Ascending aorta (tissue), 2 donors: ENCODE data around the gene BRAF. TPM values are rescaled to one million over a fixed set of nuclear protein-coding genes. Genes with fewer than 3 reads are reported as not detected.
"Not testable (repeated sequence)": the region's sequence is repeated elsewhere in the genome, so short reads cannot be mapped to it uniquely, and the experiment has no call there.

Experiments used
- DNase-seq, 2 donors: peaks; one replicate each; pipeline ENCODE4 v3.0.0-alpha.2; 2019; ENCODE audit warnings: low spot score in 2 of 2
- H3K27ac ChIP-seq, 2 donors: fragments of 200-600 bp; sonication (generic); one replicate each; pipeline ENCODE4 v1.5.1; 2016 to 2017; ENCODE audit warnings: mild to moderate bottlenecking in 1 of 2
- H3K27me3 ChIP-seq: fragments of 200-600 bp; sonication (generic); one replicate; pipeline ENCODE4 v1.5.1; 2017
- H3K36me3 ChIP-seq, 2 donors: fragments of 200-600 bp; sonication (generic); one replicate each; pipeline ENCODE4 v1.5.1; 2016
- H3K4me1 ChIP-seq, 2 donors: fragments of 200-600 bp; sonication (generic); one replicate each; pipeline ENCODE4 v1.5.1; 2016 to 2017; ENCODE audit warnings: mild to moderate bottlenecking in 1 of 2
- H3K4me3 ChIP-seq, 2 donors: fragments of 200-600 bp; sonication (generic); one replicate each; pipeline ENCODE4 v1.5.1; 2016 to 2017; ENCODE audit warnings: mild to moderate bottlenecking in 1 of 2
- H3K9me3 ChIP-seq, 2 donors: fragments of 200-600 bp; sonication (generic); one replicate each; pipeline ENCODE4 v1.5.1; 2016
- intact Hi-C: fragments of 100-400 bp; cut with DNase I; formaldehyde crosslinking; loops from one replicate; pipeline ENCODE4 v1.15.1; 2023
- total RNA-seq: library from RNA; depleted of rRNA; stranded (reverse); fragments of >200 nt; gene quantifications from one replicate; pipeline ENCODE4 v1.1.0, GENCODE V29; 2016
- TF ChIP-seq, protein P1 (sequence below), 3 experiments: fragments of 200-600 bp in 2 of 3; fragments of 450-650 bp in 1 of 3; sonication (generic) in 2 of 3; IDR thresholded peaks; one replicate each; pipeline ENCODE4 v1.5.1; 2016 to 2019; ENCODE audit warnings: antibody characterized with exemption in 3 of 3, mild to moderate bottlenecking in 1 of 3, moderate library complexity in 1 of 3

The BRAF gene
- total RNA-seq, 1 donor from 2014 or later: 14.2 TPM

DNA sequence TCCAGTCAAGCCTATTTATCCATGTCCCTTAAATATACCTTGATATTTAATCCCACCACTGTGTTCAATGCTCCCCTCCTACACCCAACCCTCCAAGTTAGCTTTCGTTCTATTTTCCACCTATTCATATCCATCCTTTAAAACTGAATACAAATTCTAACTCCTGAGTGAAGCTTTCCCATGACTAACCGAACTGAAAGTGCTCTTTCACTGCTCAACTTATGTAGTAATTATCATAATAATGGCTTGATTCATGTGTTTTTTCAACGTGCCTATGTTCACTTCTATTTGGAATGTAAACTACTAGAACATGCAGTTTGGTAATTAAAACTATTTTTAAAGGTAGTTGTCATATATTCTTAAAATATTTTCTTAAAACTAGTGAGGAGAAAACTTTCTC, 170.2 kb downstream of the BRAF start:
- intact Hi-C loops: no loop called here
- no peak for DNase-seq
- Histone ChIP-seq H3K27me3 (no peaks in the 10 kb centered on the region), H3K9me3 (no peaks in the 10 kb centered on the region), H3K4me1 (no peaks in the 10 kb centered on the region), H3K4me3 (no peak overlapping the region), H3K27ac (no peak overlapping the region), H3K36me3 (peaks cover 0 to 13% of the 10 kb centered on the region in 2 donors)
- TF ChIP-seq, protein P1, sequence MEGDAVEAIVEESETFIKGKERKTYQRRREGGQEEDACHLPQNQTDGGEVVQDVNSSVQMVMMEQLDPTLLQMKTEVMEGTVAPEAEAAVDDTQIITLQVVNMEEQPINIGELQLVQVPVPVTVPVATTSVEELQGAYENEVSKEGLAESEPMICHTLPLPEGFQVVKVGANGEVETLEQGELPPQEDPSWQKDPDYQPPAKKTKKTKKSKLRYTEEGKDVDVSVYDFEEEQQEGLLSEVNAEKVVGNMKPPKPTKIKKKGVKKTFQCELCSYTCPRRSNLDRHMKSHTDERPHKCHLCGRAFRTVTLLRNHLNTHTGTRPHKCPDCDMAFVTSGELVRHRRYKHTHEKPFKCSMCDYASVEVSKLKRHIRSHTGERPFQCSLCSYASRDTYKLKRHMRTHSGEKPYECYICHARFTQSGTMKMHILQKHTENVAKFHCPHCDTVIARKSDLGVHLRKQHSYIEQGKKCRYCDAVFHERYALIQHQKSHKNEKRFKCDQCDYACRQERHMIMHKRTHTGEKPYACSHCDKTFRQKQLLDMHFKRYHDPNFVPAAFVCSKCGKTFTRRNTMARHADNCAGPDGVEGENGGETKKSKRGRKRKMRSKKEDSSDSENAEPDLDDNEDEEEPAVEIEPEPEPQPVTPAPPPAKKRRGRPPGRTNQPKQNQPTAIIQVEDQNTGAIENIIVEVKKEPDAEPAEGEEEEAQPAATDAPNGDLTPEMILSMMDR (IDR thresholded peaks at IDR 0.05): no peak

DNA sequence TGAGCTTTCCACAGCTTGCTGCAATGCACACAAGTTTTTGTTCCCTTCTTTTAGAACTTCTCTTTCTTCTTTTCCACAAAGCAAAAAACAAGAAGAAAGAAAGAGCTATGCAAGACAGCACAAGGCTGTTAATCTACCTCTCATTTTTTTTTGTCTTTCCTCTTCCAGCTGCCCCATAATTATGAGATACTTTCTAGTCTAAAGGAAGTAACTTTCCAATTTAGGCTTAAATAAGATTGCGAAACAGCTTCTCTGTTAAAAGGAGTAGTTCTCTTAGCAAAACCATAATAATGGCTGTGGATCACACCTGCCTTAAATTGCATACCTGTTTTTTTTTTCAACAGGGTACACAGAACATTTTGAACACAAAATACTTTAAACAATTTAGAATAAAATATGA, 172.2 kb downstream of the BRAF start:
- H3K9me3 ChIP-seq: no peaks in the 10 kb centered on the region
- peaks cover 0 to 18% of the 10 kb centered on the region in 2 donors for H3K36me3 ChIP-seq
- no peak for DNase-seq
- H3K27ac ChIP-seq: no peak overlapping the region
- no peak overlapping the region for H3K4me3 ChIP-seq
- H3K27me3 ChIP-seq: no peaks in the 10 kb centered on the region
- H3K4me1 ChIP-seq: no peaks in the 10 kb centered on the region
- TF ChIP-seq, protein P1 (IDR thresholded peaks at IDR 0.05): no peak
- intact Hi-C loops: no loop called here

DNA sequence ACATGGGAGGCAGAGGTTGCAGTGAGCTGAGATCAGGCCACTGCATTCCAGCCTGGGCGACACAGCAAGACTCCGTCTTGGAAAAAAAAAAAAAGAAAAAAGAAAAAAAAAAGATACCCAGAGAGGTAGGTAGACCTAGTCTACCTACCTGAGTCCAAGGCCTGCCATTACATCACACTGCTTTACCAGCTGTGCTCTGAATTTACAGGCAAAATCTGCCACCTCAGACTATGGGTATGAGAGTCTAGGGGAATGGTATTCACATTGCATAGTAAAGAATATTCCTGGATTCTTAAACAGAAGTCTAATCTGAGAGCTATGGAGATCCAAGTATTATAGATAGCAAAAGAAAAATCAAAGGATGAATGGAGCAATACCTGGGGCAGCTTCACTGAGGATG, 178.0 kb downstream of the BRAF start:
- no peaks in the 10 kb centered on the region for H3K9me3 ChIP-seq
- H3K4me1 ChIP-seq: no peaks in the 10 kb centered on the region
- intact Hi-C loops: no loop called here
- no peak overlapping the region for H3K27ac ChIP-seq
- H3K27me3 ChIP-seq: no peaks in the 10 kb centered on the region
- peaks cover 4 to 18% of the 10 kb centered on the region in 2 donors for H3K36me3 ChIP-seq
- TF ChIP-seq, protein P1 (IDR thresholded peaks at IDR 0.05): no peak
- H3K4me3 ChIP-seq: no peak overlapping the region
- no peak for DNase-seq

DNA sequence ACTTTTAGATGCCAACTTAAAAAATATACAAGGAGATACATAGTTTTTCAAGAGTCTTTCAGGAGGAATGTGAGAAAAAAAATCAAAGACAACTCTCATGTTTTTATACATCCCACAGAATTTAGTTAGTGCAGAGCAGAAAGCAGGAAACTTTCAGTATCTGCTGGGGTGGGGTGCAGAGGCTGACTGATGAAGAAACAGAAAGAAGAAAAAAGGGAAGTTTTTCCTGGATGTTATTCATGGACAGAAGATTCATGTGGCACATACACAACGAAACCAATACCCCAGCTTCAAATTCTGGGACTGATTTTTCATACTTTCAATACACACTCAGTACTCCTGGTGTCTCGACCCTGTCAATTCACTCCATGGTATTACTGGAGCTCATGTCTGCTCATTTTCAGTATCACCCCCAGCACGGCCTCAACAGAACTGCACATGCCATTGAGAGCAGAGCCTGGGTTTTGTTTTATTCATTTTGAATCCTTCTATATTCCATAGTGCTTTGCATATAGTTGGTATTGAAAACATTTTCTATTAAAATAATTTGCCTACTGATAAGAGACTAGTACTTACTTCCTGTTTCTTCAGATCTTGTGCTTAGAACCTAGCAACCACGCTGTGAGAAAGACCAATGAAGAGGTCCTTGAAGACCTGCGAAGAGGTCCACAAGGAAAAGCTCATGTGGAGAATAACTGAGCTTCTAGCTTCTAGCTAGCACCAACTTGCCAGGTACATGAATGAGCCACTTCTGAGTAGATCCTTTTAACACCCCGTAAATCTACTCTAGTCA, 179.3 kb downstream of the BRAF start:
- H3K9me3 ChIP-seq: no peaks in the 10 kb centered on the region
- intact Hi-C loops: no loop called here
- peaks cover 4 to 18% of the 10 kb centered on the region in 2 donors for H3K36me3 ChIP-seq
- no peak for DNase-seq
- TF ChIP-seq, protein P1 (IDR thresholded peaks at IDR 0.05): no peak
- H3K4me1 ChIP-seq: no peaks in the 10 kb centered on the region
- H3K27ac ChIP-seq: no peak overlapping the region
- H3K27me3 ChIP-seq: no peaks in the 10 kb centered on the region
- no peak overlapping the region for H3K4me3 ChIP-seq

DNA sequence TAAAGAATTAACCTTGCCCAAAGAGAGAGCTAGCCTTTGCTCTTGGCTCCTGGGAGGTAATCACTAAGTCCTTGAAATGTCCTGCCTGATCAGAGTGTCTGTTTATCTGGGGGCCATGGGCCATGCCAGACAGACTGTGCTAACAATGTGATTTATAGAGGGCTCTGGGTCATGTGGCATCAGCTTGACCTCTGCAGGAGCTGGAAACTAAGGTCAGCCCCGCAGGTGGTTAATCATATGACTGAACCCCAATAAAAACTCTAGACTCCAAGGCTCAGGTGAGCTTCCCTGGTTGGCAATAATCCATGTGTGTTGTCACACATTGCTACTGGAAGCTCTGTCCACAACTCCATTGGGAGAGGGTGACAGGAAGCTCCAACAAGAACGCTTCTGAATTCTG, 180.7 kb downstream of the BRAF start:
- intact Hi-C loops: no loop called here
- H3K27ac ChIP-seq: no peak overlapping the region

DNA sequence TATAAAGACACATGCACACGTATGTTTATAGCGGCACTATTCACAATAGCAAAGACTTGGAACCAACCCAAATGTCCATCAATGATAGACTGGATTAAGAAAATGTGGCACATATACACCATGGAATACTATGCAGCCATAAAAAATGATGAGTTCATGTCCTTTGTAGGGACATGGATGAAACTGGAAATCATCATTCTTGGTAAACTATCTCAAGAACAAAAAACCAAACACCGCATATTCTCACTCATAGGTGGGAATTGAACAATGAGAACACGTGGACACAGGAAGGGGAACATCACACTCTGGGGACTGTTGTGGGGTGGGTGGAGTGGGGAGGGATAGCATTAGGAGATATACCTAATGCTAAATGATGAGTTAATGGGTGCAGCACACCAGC, 181.5 kb downstream of the BRAF start:
- DNase-seq, H3K9me3 ChIP-seq, H3K4me1 ChIP-seq, H3K4me3 ChIP-seq, H3K27ac ChIP-seq, H3K27me3 ChIP-seq, intact Hi-C loops: not testable (repeated sequence)
- peaks cover 11 to 17% of the 10 kb centered on the region in 2 donors for H3K36me3 ChIP-seq

More for the DNA sequence above, 180.7 kb downstream of the BRAF start:
- no peak for DNase-seq
- Histone ChIP-seq H3K9me3 (no peaks in the 10 kb centered on the region), H3K27me3 (no peaks in the 10 kb centered on the region), H3K36me3 (peaks cover 9 to 18% of the 10 kb centered on the region in 2 donors), H3K4me1 (no peaks in the 10 kb centered on the region), H3K4me3 (no peak overlapping the region)
- TF ChIP-seq, protein P1 (IDR thresholded peaks at IDR 0.05): no peak
